NCI-H2107 treated with DMSO at 0.1 percent for 48 hours (cell line): ENCODE data around the gene LTV1.

ENCODE experiments used
- DNase-seq: peaks from one replicate; lab custom pipeline; 2025; ENCODE audit not compliant: unreplicated experiment; lab: John Stamatoyannopoulos, UW

The LTV1 gene

GRCh38 chr6:143884216-143884900 lies 41.2 kb downstream of the LTV1 start:
- DNase-seq: no peak

GRCh38 chr6:143885116-143885515 lies 42.0 kb downstream of the LTV1 start:
- DNase-seq: no peak

- no peak for DNase-seq
Measured at GRCh38 chr6:143894655-143895054, 51.5 kb downstream of the LTV1 start.

GRCh38 chr6:143896126-143896860 lies 53.2 kb downstream of the LTV1 start:
- no peak for DNase-seq

- DNase-seq: no peak
Measured at GRCh38 chr6:143900358-143900757, 57.2 kb downstream of the LTV1 start.

GRCh38 chr6:143901885-143902750 lies 59.0 kb downstream of the LTV1 start:
- DNase-seq: no peak

GRCh38 chr6:143902827-143903226 lies 59.7 kb downstream of the LTV1 start:
- DNase-seq: no peak

- no peak for DNase-seq
Measured at GRCh38 chr6:143911028-143911427, 67.9 kb downstream of the LTV1 start.

GRCh38 chr6:143912671-143913070 lies 69.5 kb downstream of the LTV1 start:
- DNase-seq: no peak
